DMS53 treated with DMSO at 0.1 percent for 48 hours (cell line): ENCODE data around the gene SKI.

Experiments used
- DNase-seq: peaks from one replicate; lab custom pipeline; 2025; ENCODE audit not compliant: unreplicated experiment; lab: John Stamatoyannopoulos, UW

Gene SKI

DNA sequence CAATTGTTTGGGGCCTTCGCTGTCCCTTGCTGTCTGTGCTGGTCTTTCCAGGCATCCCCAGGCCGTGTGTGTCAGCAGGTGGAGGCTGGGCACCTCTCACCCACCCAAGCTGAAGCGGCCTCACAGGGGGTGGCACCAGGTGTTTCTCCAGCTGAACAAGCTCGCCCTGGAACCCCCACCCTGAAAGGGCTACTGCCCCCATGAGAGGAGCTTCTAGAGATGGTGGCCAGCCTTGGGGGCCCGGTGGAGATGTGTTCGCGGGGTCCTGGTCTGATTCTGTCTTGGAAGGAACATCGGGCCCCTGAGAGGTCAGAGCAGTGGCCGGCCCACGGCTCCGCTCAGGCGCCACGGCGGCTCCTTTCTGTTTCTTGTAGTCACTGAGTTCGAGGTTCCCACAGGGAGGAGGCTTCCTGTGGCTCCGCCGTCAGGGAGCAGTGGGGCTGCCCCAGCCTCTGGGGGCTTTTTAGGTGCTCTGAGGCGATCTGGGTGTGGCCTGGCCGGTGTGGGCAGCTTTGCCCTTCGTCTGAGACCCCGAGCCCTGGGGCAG lies 46.9 kb downstream of the SKI start:
- no peak for DNase-seq

- DNase-seq: no peak
These were observed 47.8 kb downstream of the SKI start for GRCh38 chr1:2275796-2276536.

DNA sequence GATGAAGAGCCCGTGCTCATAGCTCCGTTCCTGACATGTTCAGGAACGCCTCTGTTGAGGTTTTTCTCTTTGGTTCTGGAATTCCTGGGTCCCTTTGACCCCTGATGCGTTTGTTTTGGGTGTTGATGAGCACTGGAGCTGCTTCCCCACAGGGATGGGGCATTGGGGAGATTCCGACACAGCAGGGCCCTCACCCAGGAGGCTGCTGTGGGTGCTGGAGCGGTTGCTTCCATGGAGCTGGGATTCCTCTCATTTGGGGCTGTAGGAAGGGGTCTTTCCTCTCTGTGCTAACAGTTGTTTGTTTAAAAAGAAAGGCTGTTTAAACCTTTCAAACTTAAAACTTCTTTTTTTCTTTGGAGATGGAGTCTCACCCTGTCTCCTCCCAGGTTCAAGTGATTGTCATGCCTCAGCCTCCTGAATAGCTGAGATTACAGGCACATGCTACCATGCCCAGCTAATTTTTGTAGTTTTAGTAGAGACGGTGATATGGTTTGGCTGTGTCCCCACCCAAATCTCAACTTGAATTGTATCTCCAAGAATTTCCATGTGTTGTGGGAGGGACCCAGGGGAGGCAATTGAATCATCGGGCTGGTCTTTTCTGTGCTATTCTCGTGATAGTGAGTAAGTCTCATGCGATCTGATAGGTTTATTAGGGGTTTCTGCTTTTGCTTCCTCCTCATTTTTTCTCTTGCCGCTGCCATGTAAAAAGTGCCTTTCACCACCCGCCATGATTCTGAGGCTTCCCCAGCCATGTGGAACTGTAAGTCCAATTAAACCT lies 48.9 kb downstream of the SKI start:
- no peak for DNase-seq

DNA sequence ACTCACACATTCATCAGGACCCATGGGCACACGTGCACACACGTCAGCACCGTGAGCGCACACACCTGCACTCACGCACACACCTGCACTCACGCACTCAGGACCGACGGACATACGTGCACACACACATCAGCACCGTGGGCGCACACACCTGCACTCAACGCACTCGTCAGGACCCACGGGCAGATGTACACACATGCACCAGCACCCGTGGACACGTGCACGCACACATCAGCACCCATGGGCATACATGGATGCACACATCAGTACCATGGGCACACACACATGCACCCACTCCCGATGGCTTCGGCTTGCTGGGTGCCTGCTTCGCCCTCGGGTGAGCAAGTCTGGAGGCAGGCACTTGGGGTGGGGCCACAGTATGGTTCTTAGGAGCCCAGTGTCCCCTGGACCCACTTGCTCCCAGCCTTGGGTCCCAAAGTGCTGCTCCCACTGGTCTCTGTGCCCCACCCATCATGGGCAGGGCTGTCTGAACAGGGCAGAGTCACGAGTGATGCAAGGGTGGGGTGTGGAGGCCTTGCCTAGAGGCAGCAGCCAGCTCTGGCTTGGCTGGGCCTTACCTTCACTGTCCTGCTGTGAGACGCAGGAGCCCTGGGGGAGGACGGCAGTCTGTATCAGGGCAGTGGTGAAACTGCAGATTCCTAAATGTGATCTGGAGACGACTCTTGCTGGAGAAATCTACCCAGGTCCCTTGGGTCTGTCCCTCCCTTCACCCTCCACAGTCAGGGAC lies 49.8 kb downstream of the SKI start:
- no peak for DNase-seq

- no peak for DNase-seq
These were observed 50.6 kb downstream of the SKI start for GRCh38 chr1:2278591-2279209.

- DNase-seq: no peak
These were observed 51.1 kb downstream of the SKI start for GRCh38 chr1:2279210-2279639.

GRCh38 chr1:2279817-2280216 lies 51.7 kb downstream of the SKI start:
- no peak for DNase-seq

DNA sequence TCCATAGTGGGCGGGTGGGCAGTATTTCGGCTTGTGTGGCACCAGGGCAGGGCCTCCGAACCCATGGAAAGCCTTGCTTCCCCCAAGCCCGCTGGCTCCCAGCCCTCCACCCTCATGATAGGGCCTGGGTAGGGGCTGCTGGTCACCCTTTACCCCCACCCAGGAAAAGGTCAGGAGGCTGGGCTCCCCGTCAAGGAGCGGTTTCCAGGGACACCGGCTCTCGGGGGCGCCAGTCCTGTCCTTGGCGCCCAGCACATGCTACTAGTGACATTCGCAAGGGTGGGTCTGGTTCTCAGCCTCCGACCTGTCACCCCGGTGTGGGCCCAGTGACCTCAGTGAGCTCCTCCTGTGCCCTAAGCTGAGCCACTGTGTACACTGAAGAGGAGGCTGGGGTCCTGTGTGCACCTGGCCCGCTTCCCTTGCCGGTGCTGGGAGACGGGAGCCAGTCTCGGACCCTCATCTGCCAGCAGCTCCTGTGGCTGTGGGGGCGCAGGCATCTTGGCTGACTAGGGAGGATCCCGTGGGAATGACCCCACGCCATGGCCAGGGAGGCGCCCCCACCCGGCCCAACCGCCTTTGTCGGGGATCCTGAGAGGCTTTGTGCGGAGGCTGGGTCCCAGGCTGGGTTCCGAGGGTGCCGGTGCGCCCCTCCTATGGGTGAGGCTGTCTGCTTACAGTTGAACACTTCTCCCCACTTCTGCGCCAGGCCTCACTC lies 54.6 kb downstream of the SKI start:
- DNase-seq: no peak

GRCh38 chr1:2283371-2283990 lies 55.4 kb downstream of the SKI start:
- no peak for DNase-seq

- no peak for DNase-seq
These were observed 56.1 kb downstream of the SKI start for GRCh38 chr1:2283991-2284895.

- no peak for DNase-seq
These were observed 56.8 kb downstream of the SKI start for GRCh38 chr1:2284932-2285331.

GRCh38 chr1:2286923-2287322 lies 58.8 kb downstream of the SKI start:
- no peak for DNase-seq

DNA sequence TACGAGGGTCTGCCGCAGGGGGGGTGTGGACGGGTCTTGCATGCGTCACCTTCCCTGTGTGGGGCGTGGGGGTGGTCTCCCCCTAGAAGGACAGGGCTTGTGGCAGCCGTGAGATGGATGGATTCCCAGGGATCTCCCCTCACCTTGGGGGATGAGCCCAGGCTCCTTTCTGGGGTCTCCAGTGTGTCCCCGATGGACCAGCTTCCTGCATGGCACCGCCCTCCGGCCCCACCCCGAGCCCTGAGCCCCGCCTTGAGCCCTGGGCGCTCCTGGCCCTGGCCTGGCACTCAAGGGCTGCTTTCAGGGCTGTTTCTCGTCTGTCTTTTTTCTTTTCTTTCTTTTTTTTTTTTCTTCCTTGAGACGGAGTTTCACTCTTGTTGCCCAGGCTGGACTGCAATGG lies 59.5 kb downstream of the SKI start:
- no peak for DNase-seq

- DNase-seq: no peak
These were observed 60.2 kb downstream of the SKI start for GRCh38 chr1:2288311-2288710.

GRCh38 chr1:2288816-2289536 lies 60.9 kb downstream of the SKI start:
- DNase-seq: no peak

GRCh38 chr1:2289607-2290006 lies 61.5 kb downstream of the SKI start:
- no peak for DNase-seq

GRCh38 chr1:2290171-2290578 lies 62.1 kb downstream of the SKI start:
- DNase-seq: no peak
